Loucy (cell line): Measurements from ENCODE around the gene F2RL1.

Source experiments
- H2AFZ ChIP-seq: fragments of 200-600 bp; sonication (generic); 2 replicates; pipeline ENCODE4 v1.6.0; 2016; ENCODE audit warnings: antibody characterized with exemption, mild to moderate bottlenecking, low read length, moderate library complexity
- H3F3A ChIP-seq: fragments of 200-600 bp; 2 replicates; pipeline ENCODE4 v1.6.0; 2016; ENCODE audit warnings: antibody characterized with exemption, low read depth, mild to moderate bottlenecking
- H3K27me3 ChIP-seq: fragments of 200-600 bp; sonication (generic); 2 replicates; pipeline ENCODE4 v1.6.1; 2014; ENCODE audit warnings: low read length, mild to moderate bottlenecking; ENCODE audit not compliant: insufficient read depth, poor library complexity, severe bottlenecking
- H3K36me3 ChIP-seq: fragments of 200-600 bp; sonication (generic); 2 replicates; pipeline ENCODE4 v1.6.1; 2016; ENCODE audit warnings: low read length; ENCODE audit not compliant: insufficient read depth
- H3K4me1 ChIP-seq: fragments of 200-600 bp; sonication (generic); 2 replicates; pipeline ENCODE4 v1.5.1; 2014; ENCODE audit warnings: low read length, mild to moderate bottlenecking; ENCODE audit not compliant: insufficient read depth, poor library complexity, severe bottlenecking
- H3K4me2 ChIP-seq: fragments of 200-600 bp; sonication (generic); 2 replicates; pipeline ENCODE4 v1.6.0; 2014; ENCODE audit warnings: antibody characterized with exemption, low read length, low read depth, mild to moderate bottlenecking; ENCODE audit not compliant: poor library complexity, severe bottlenecking
- H3K4me3 ChIP-seq: fragments of 200-600 bp; sonication (generic); 2 replicates; pipeline ENCODE4 v1.5.1; 2014; ENCODE audit warnings: low read length, mild to moderate bottlenecking, mixed read lengths; ENCODE audit not compliant: poor library complexity, severe bottlenecking
- H3K79me2 ChIP-seq: fragments of 200-600 bp; sonication (generic); 2 replicates; pipeline ENCODE4 v1.6.1; 2014; ENCODE audit warnings: low read length; ENCODE audit not compliant: insufficient read depth
- H3K9ac ChIP-seq: fragments of 200-600 bp; sonication (generic); 2 replicates; pipeline ENCODE4 v1.6.0; 2014; ENCODE audit warnings: mild to moderate bottlenecking, low read depth, low read length, moderate library complexity; ENCODE audit not compliant: poor library complexity, severe bottlenecking
- H3K9me2 ChIP-seq: fragments of 200-600 bp; sonication (generic); replicated peaks from 2 replicates; pipeline ENCODE4 v1.6.1; 2016; ENCODE audit warnings: low read depth, low read length, mixed read lengths
- H3K9me3 ChIP-seq: fragments of 200-600 bp; sonication (generic); 2 replicates; pipeline ENCODE4 v1.6.1; 2014; ENCODE audit warnings: mild to moderate bottlenecking, antibody characterized with exemption, low read length, low read depth; ENCODE audit not compliant: insufficient read depth
- H4K20me1 ChIP-seq: fragments of 200-600 bp; sonication (generic); 2 replicates; pipeline ENCODE4 v1.6.0; 2014; ENCODE audit warnings: antibody characterized with exemption, low read length, mild to moderate bottlenecking; ENCODE audit not compliant: insufficient read depth, poor library complexity, severe bottlenecking
- CTCF ChIP-seq: fragments of 200-600 bp; sonication (generic); conservative IDR thresholded peaks from 2 replicates; pipeline ENCODE4 v1.5.1; 2014; ENCODE audit warnings: mild to moderate bottlenecking, antibody characterized with exemption, low read length
- EZH2phosphoT487 ChIP-seq: fragments of 200-600 bp; IDR thresholded peaks from 2 replicates; pipeline ENCODE4 v1.6.1; 2018; ENCODE audit warnings: antibody characterized with exemption, mild to moderate bottlenecking, moderate library complexity, borderline replicate concordance

Gene F2RL1

GRCh38 chr5:76813982-76814562 is 4.8 kb upstream of the F2RL1 start:
- no peaks in the 10 kb centered on the region for H3K9me2 ChIP-seq
- no peak overlapping the region for H3K4me2 ChIP-seq
- no peak overlapping the region for H2AFZ ChIP-seq
- H3K9me3 ChIP-seq: no peaks in the 10 kb centered on the region
- no peak overlapping the region for H3K9ac ChIP-seq
- no peaks in the 10 kb centered on the region for H3K36me3 ChIP-seq
- no peak overlapping the region for H3K4me3 ChIP-seq
- peaks cover 4% of the 10 kb centered on the region for H3K4me1 ChIP-seq
- no peaks in the 10 kb centered on the region for H3K79me2 ChIP-seq
- no peaks in the 10 kb centered on the region for H4K20me1 ChIP-seq
- H3F3A ChIP-seq: no peaks in the 10 kb centered on the region
- TF ChIP-seq EZH2phosphoT487 (no peak), CTCF (no peak)
- H3K27me3 ChIP-seq: peaks cover 6% of the 10 kb centered on the region

- Histone ChIP-seq H3K79me2 (no peaks in the 10 kb centered on the region), H3K27me3 (peaks cover 6% of the 10 kb centered on the region), H3K9me3 (no peaks in the 10 kb centered on the region), H3K4me2 (no peak overlapping the region), H3K9me2 (no peaks in the 10 kb centered on the region), H3K4me1 (peaks cover 4% of the 10 kb centered on the region), H3K36me3 (no peaks in the 10 kb centered on the region), H2AFZ (no peak overlapping the region), H3F3A (no peaks in the 10 kb centered on the region), H3K4me3 (no peak overlapping the region), H3K9ac (no peak overlapping the region), H4K20me1 (no peaks in the 10 kb centered on the region)
- no peak for TF ChIP-seq EZH2phosphoT487
- no peak for TF ChIP-seq CTCF
Measured at GRCh38 chr5:76816110-76816831, 2.6 kb upstream of the F2RL1 start.

- Histone ChIP-seq H3F3A (no peaks in the 10 kb centered on the region), H3K9me2 (no peaks in the 10 kb centered on the region), H3K4me2 (no peak overlapping the region), H2AFZ (no peak overlapping the region), H3K9me3 (no peaks in the 10 kb centered on the region), H3K79me2 (no peaks in the 10 kb centered on the region), H3K4me3 (no peak overlapping the region), H3K4me1 (peaks cover 4% of the 10 kb centered on the region), H3K27me3 (peaks cover 6% of the 10 kb centered on the region), H3K9ac (no peak overlapping the region), H3K36me3 (no peaks in the 10 kb centered on the region), H4K20me1 (no peaks in the 10 kb centered on the region)
- TF ChIP-seq EZH2phosphoT487: no peak
- TF ChIP-seq CTCF: no peak
Measured at GRCh38 chr5:76819851-76820525, 1.2 kb downstream of the F2RL1 start.
